ENCODE measurements around the gene STN1.

The STN1 gene

GRCh38 chr10:103839519-103839871 is 78.5 kb downstream of the STN1 start:
- Histone ChIP-seq H3F3A (ENCODE audit: insufficient read depth, low read length) (no peaks in the 10 kb centered on the region), H3K9ac (ENCODE audit: low read length) (no peak overlapping the region), H3K9me2 (ENCODE audit: low read depth, low read length) (no peaks in the 10 kb centered on the region), H3K27ac (ENCODE audit: low read depth, low read length, poor library complexity, severe bottlenecking) (no peak overlapping the region), H4K20me1 (ENCODE audit: insufficient read depth, low read length) (no peaks in the 10 kb centered on the region), H3K4me3 (ENCODE audit: low read depth, low read length, poor library complexity, severe bottlenecking) (no peak overlapping the region), H2AFZ (ENCODE audit: low read length) (no peak overlapping the region), H3K36me3 (ENCODE audit: insufficient read depth, low read length) (no peaks in the 10 kb centered on the region), H3K79me2 (ENCODE audit: insufficient read depth, low read length) (no peaks in the 10 kb centered on the region), H3K9me3 (ENCODE audit: low read length) (no peaks in the 10 kb centered on the region), H3K4me2 (ENCODE audit: low read length) (no peak overlapping the region), H3K4me1 (ENCODE audit: insufficient read depth, low read length, severe bottlenecking) (peaks cover 30% of the 10 kb centered on the region), H3K27me3 (ENCODE audit: insufficient read depth, low read length) (no peaks in the 10 kb centered on the region)
- TF ChIP-seq CTCF (IDR thresholded peaks at IDR 0.05; ENCODE audit: low read length) (no peak), EZH2 (IDR thresholded peaks at IDR 0.05; ENCODE audit: borderline replicate concordance, low read length) (no peak)

- Histone ChIP-seq H3K79me2 (ENCODE audit: insufficient read depth, low read length) (no peaks in the 10 kb centered on the region), H3K27me3 (ENCODE audit: insufficient read depth, low read length) (no peaks in the 10 kb centered on the region), H3K9me2 (ENCODE audit: low read depth, low read length) (no peaks in the 10 kb centered on the region), H3K9ac (ENCODE audit: low read length) (no peak overlapping the region), H3K4me2 (ENCODE audit: low read length) (no peak overlapping the region), H3K4me3 (ENCODE audit: low read depth, low read length, poor library complexity, severe bottlenecking) (no peak overlapping the region), H3F3A (ENCODE audit: insufficient read depth, low read length) (no peaks in the 10 kb centered on the region), H3K36me3 (ENCODE audit: insufficient read depth, low read length) (no peaks in the 10 kb centered on the region), H3K4me1 (ENCODE audit: insufficient read depth, low read length, severe bottlenecking) (peaks cover 35% of the 10 kb centered on the region), H2AFZ (ENCODE audit: low read length) (no peak overlapping the region), H3K27ac (ENCODE audit: low read depth, low read length, poor library complexity, severe bottlenecking) (no peak overlapping the region), H4K20me1 (ENCODE audit: insufficient read depth, low read length) (no peaks in the 10 kb centered on the region), H3K9me3 (ENCODE audit: low read length) (no peaks in the 10 kb centered on the region)
- TF ChIP-seq EZH2 (IDR thresholded peaks at IDR 0.05; ENCODE audit: borderline replicate concordance, low read length) (no peak), CTCF (IDR thresholded peaks at IDR 0.05; ENCODE audit: low read length) (no peak)
Measured at GRCh38 chr10:103838862-103839518, 79.0 kb downstream of the STN1 start.

- Histone ChIP-seq H3K4me3 (ENCODE audit: low read depth, low read length, poor library complexity, severe bottlenecking) (no peak overlapping the region), H3K36me3 (ENCODE audit: insufficient read depth, low read length) (no peaks in the 10 kb centered on the region), H3K9me2 (ENCODE audit: low read depth, low read length) (no peaks in the 10 kb centered on the region), H2AFZ (ENCODE audit: low read length) (no peak overlapping the region), H3K9ac (ENCODE audit: low read length) (no peak overlapping the region), H3K9me3 (ENCODE audit: low read length) (no peaks in the 10 kb centered on the region), H3K4me1 (ENCODE audit: insufficient read depth, low read length, severe bottlenecking) (peaks cover 41% of the 10 kb centered on the region), H3K27ac (ENCODE audit: low read depth, low read length, poor library complexity, severe bottlenecking) (peak overlapping the region; percentile 26), H4K20me1 (ENCODE audit: insufficient read depth, low read length) (no peaks in the 10 kb centered on the region), H3K4me2 (ENCODE audit: low read length) (no peak overlapping the region), H3F3A (ENCODE audit: insufficient read depth, low read length) (no peaks in the 10 kb centered on the region), H3K79me2 (ENCODE audit: insufficient read depth, low read length) (no peaks in the 10 kb centered on the region), H3K27me3 (ENCODE audit: insufficient read depth, low read length) (no peaks in the 10 kb centered on the region)
- TF ChIP-seq EZH2 (IDR thresholded peaks at IDR 0.05; ENCODE audit: borderline replicate concordance, low read length) = no peak
- TF ChIP-seq CTCF (IDR thresholded peaks at IDR 0.05; ENCODE audit: low read length) = no peak
Measured at GRCh38 chr10:103838070-103838395, 80.0 kb downstream of the STN1 start.

All from OCI-LY1 (cell line).